ENCODE data around the gene TBC1D22B. TPM values are rescaled to one million over a fixed set of nuclear protein-coding genes. Genes with fewer than 3 reads are reported as not detected.

The TBC1D22B gene
- total RNA-seq, 2 experiments from 2014 or later, result 8.0 to 12.3 TPM

DNA sequence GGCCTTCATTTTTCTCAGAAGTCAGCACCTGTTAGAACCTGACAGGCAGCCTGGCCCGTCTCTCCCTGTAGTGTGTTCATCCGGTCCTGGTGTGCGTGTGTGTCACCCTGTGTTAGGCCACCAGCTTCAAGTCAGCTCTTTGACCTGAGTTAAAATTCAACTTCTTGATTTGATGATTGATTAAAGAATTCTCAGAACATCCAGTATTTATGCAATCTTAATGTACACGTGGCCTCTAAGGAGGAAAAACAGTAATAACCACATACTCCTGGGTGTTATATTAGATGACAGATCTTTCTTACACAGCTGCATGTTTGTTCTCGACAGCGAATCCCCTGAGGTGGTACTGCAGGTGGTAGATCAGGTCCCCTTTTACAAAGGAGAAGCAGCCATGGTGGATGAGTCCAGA is 19.4 kb downstream of the TBC1D22B start:
- DNase-seq (ENCODE audit: low spot score), result no peak
- intact Hi-C loops (cut with micrococcal nuclease; ENCODE audit: unreplicated experiment), result no loop called here
- no peak overlapping the region for H3K27ac ChIP-seq (ENCODE audit: low read depth, low read length, poor library complexity, severe bottlenecking)
- H3K9me3 ChIP-seq (ENCODE audit: low read length), result no peaks in the 10 kb centered on the region
- CTCF ChIA-PET (ENCODE audit: unreplicated experiment), result no interaction called here
- H2AFZ ChIP-seq (ENCODE audit: low read length), result no peak overlapping the region
- no peaks in the 10 kb centered on the region for H4K20me1 ChIP-seq (ENCODE audit: insufficient read depth, low read length)
- no peak overlapping the region for H3K4me3 ChIP-seq (ENCODE audit: low read depth, low read length, poor library complexity, severe bottlenecking)
- H3K9me2 ChIP-seq (ENCODE audit: insufficient read depth, low read length), result no peaks in the 10 kb centered on the region
- no TSS peak for BruUV-seq (replicated peaks)
- H3K4me1 ChIP-seq (ENCODE audit: insufficient read depth, low read length, poor library complexity, severe bottlenecking), result no peaks in the 10 kb centered on the region
- TF ChIP-seq, protein P1, sequence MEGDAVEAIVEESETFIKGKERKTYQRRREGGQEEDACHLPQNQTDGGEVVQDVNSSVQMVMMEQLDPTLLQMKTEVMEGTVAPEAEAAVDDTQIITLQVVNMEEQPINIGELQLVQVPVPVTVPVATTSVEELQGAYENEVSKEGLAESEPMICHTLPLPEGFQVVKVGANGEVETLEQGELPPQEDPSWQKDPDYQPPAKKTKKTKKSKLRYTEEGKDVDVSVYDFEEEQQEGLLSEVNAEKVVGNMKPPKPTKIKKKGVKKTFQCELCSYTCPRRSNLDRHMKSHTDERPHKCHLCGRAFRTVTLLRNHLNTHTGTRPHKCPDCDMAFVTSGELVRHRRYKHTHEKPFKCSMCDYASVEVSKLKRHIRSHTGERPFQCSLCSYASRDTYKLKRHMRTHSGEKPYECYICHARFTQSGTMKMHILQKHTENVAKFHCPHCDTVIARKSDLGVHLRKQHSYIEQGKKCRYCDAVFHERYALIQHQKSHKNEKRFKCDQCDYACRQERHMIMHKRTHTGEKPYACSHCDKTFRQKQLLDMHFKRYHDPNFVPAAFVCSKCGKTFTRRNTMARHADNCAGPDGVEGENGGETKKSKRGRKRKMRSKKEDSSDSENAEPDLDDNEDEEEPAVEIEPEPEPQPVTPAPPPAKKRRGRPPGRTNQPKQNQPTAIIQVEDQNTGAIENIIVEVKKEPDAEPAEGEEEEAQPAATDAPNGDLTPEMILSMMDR (conservative IDR thresholded peaks at IDR 0.05; ENCODE audit: low read length), result no peak
- TF ChIP-seq EZH2phosphoT487 (IDR thresholded peaks at IDR 0.05; ENCODE audit: borderline replicate concordance, low read depth, low read length), result no peak
- POLR2A ChIA-PET, result interaction anchor here (0.7 to 1.0 kb wide), 2 partner anchors 25 to 1035 kb away, joined by 3 read pairs; no protein-coding TSS in a partner anchor
- peaks cover 14% of the 10 kb centered on the region; the same call in 1 of the 2 replicates for H3K36me3 ChIP-seq (ENCODE audit: insufficient read depth, low read length)
- no peak overlapping the region for H3K4me2 ChIP-seq (ENCODE audit: low read length)
- no peaks in the 10 kb centered on the region for H3K79me2 ChIP-seq (ENCODE audit: insufficient read depth, low read depth, low read length)

DNA sequence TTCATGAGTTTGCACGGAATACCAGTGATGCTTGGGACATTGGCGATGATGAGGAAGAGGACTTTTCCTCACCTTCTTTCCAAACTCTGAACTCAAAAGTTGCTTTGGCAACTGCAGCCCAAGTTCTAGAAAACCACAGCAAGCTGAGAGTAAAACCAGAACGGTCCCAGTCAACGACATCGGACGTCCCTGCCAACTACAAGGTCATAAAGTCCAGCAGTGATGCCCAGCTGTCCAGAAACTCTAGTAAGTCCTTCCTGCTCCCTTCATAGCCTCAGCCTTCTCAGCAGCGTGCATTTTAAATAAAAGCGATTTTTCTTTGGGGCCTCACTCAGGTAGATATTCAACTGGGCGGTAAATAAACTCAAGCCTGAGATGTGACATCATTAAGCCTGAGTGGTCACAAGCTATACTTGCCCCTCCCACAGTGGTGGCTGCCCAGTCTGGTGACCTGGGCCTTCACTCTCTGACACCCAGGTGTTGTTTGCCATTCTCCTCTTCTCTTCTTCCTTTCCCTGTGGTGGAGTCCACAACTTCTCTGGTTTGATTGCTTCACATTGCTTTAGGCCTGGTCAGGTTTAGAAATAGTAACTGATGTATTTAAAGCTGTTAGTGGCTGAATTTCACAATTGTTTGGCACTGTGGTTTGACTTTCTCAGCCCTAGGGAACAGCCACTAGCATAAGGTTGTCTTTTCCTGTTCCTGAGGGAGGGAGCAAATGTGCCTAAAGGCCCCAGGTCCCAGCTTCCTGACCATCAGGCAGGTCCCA is 22.0 kb downstream of the TBC1D22B start:
- Histone ChIP-seq H3K36me3 (ENCODE audit: insufficient read depth, low read length) (peaks cover 35% of the 10 kb centered on the region; the same call in 1 of the 2 replicates), H3K4me1 (ENCODE audit: insufficient read depth, low read length, poor library complexity, severe bottlenecking) (no peaks in the 10 kb centered on the region), H3K27ac (ENCODE audit: low read depth, low read length, poor library complexity, severe bottlenecking) (no peak overlapping the region), H2AFZ (ENCODE audit: low read length) (no peak overlapping the region), H3K4me3 (ENCODE audit: low read depth, low read length, poor library complexity, severe bottlenecking) (no peak overlapping the region), H3K9me3 (ENCODE audit: low read length) (no peaks in the 10 kb centered on the region), H3K4me2 (ENCODE audit: low read length) (no peak overlapping the region), H4K20me1 (ENCODE audit: insufficient read depth, low read length) (no peaks in the 10 kb centered on the region), H3K79me2 (ENCODE audit: insufficient read depth, low read depth, low read length) (no peaks in the 10 kb centered on the region), H3K9me2 (ENCODE audit: insufficient read depth, low read length) (no peaks in the 10 kb centered on the region)
- ChIA-PET POLR2A (no interaction called here), CTCF (ENCODE audit: unreplicated experiment) (no interaction called here)
- DNase-seq (ENCODE audit: low spot score), result no peak
- no TSS peak for BruUV-seq (replicated peaks)
- intact Hi-C loops (cut with micrococcal nuclease; ENCODE audit: unreplicated experiment), result no loop called here
- TF ChIP-seq, protein P1 (conservative IDR thresholded peaks at IDR 0.05; ENCODE audit: low read length), result no peak
- TF ChIP-seq EZH2phosphoT487 (IDR thresholded peaks at IDR 0.05; ENCODE audit: borderline replicate concordance, low read depth, low read length), result no peak
